Liver (tissue), 9 donors: ENCODE measurements around the gene ANKFY1. TPM values are rescaled to one million over a fixed set of nuclear protein-coding genes. Genes with fewer than 3 reads are reported as not detected.

ENCODE experiments used
- DNase-seq: peaks from one replicate; pipeline ENCODE4 v3.0.0-alpha.2; 2017; ENCODE audit warnings: low spot score
- H3K27ac ChIP-seq, 2 donors: one replicate each; pipeline ENCODE4 v1.7.0; 2013; ENCODE audit warnings: inconsistent platforms in 2 of 2, low read length in 2 of 2, control low read depth in 1 of 2, low read depth in 1 of 2, mild to moderate bottlenecking in 1 of 2
- H3K27me3 ChIP-seq, 4 donors: one replicate each; pipeline versions ENCODE4 v1.6.1 to v1.7.0; 2013; ENCODE audit warnings: low read length in 3 of 4, inconsistent platforms in 1 of 4, mild to moderate bottlenecking in 1 of 4, moderate library complexity in 1 of 4; ENCODE audit not compliant: control insufficient read depth in 4 of 4, insufficient read depth in 4 of 4
- H3K36me3 ChIP-seq, 4 donors: one replicate each; pipeline versions ENCODE4 v1.6.1 to v1.7.0; 2013; ENCODE audit warnings: low read length in 3 of 4, mild to moderate bottlenecking in 3 of 4, low read depth in 1 of 4, moderate library complexity in 1 of 4; ENCODE audit not compliant: control insufficient read depth in 4 of 4, insufficient read depth in 3 of 4
- H3K4me1 ChIP-seq, 4 donors: one replicate each; pipeline versions ENCODE4 v1.6.1 to v1.7.0; 2013; ENCODE audit warnings: low read length in 3 of 4, mild to moderate bottlenecking in 3 of 4, moderate library complexity in 1 of 4; ENCODE audit not compliant: control insufficient read depth in 4 of 4, insufficient read depth in 4 of 4
- H3K4me3 ChIP-seq, 3 donors: one replicate each; pipeline versions ENCODE4 v1.6.1 to v1.7.0; 2013; ENCODE audit warnings: low read length in 3 of 3, control low read depth in 1 of 3, low read depth in 1 of 3, mild to moderate bottlenecking in 1 of 3
- H3K9ac ChIP-seq, 2 donors: one replicate each; pipeline ENCODE4 v1.7.0; 2013; ENCODE audit warnings: low read length in 2 of 2, mild to moderate bottlenecking in 2 of 2, moderate library complexity in 2 of 2, control low read depth in 1 of 2, low read depth in 1 of 2
- H3K9me3 ChIP-seq, 4 donors: one replicate each; pipeline versions ENCODE4 v1.6.1 to v1.7.0; 2013; ENCODE audit warnings: low read length in 3 of 4; ENCODE audit not compliant: control insufficient read depth in 4 of 4
- EGR1 ChIP-seq, 2 donors: IDR thresholded peaks; 2 replicates each; pipeline ENCODE4 v1.6.1; 2016 to 2018; ENCODE audit warnings: antibody characterized with exemption in 2 of 2, low read depth in 2 of 2
- FOXA1 ChIP-seq: IDR thresholded peaks from 2 replicates; pipeline ENCODE4 v1.6.1; 2016; ENCODE audit warnings: antibody characterized with exemption
- FOXA2 ChIP-seq: IDR thresholded peaks from 2 replicates; pipeline ENCODE4 v1.6.1; 2016; ENCODE audit warnings: antibody characterized with exemption
- GABPA ChIP-seq, 2 donors: IDR thresholded peaks in 1 of 2; conservative IDR thresholded peaks in 1 of 2; 2 replicates each; pipeline ENCODE4 v1.6.1; 2016; ENCODE audit warnings: antibody characterized with exemption in 2 of 2, mild to moderate bottlenecking in 1 of 2, moderate library complexity in 1 of 2
- HNF4A ChIP-seq, 2 donors: conservative IDR thresholded peaks; 2 replicates each; pipeline ENCODE4 v1.6.1; 2016; ENCODE audit warnings: antibody characterized with exemption in 2 of 2, mild to moderate bottlenecking in 2 of 2
- JUND ChIP-seq, 2 donors: IDR thresholded peaks; 2 replicates each; pipeline ENCODE4 v1.6.1; 2016; ENCODE audit warnings: antibody characterized with exemption in 2 of 2
- NR2F2 ChIP-seq: IDR thresholded peaks from 2 replicates; pipeline ENCODE4 v1.6.1; 2016; ENCODE audit warnings: antibody characterized with exemption
- RAD21 ChIP-seq, 2 donors: IDR thresholded peaks; 2 replicates each; pipeline ENCODE4 v1.6.1; 2016; ENCODE audit warnings: antibody characterized with exemption in 2 of 2, mild to moderate bottlenecking in 2 of 2
- RXRA ChIP-seq, 2 donors: IDR thresholded peaks; 2 replicates each; pipeline ENCODE4 v1.6.1; 2017 to 2018; ENCODE audit warnings: antibody characterized with exemption in 2 of 2, mild to moderate bottlenecking in 1 of 2
- SP1 ChIP-seq: IDR thresholded peaks from 2 replicates; pipeline ENCODE4 v1.6.1; 2018; ENCODE audit warnings: antibody characterized with exemption, mild to moderate bottlenecking
- TAF1 ChIP-seq: conservative IDR thresholded peaks from 2 replicates; pipeline ENCODE4 v1.6.1; 2016; ENCODE audit warnings: antibody characterized with exemption, mild to moderate bottlenecking
- YY1 ChIP-seq: IDR thresholded peaks from 2 replicates; pipeline ENCODE4 v1.6.1; 2016; ENCODE audit warnings: antibody characterized with exemption, mild to moderate bottlenecking
- WGBS: extraction: QIAGEN DNeasy Blood & Tissue Kit; methylation state at CpG from one replicate; pipeline ENCODE4 v1.1.7; 2013; 5-methylcytosine and 5-hydroxymethylcytosine counted together
- polyA plus RNA-seq, 2 donors: library from polyadenylated mRNA; stranded (reverse) in 1 of 2; unstranded in 1 of 2; fragments of 200-250 nt in 1 of 2; fragments of >200 nt in 1 of 2; fragmentation: Nextera tagmentation in 1 of 2; extraction: Ambion mirVana in 1 of 2; gene quantifications; one replicate each; pipeline versions ENCODE4 v1.2.1 to v1.2.3, GENCODE V29; 2013 to 2015
- total RNA-seq, 2 donors: library from RNA; depleted of rRNA; stranded (reverse); fragments of >200 nt; gene quantifications; one replicate each; pipeline ENCODE4 v1.2.3, GENCODE V29; 2014
- TF ChIP-seq, protein P1 (sequence below): IDR thresholded peaks from 2 replicates; pipeline ENCODE4 v1.6.1; 2016; ENCODE audit warnings: antibody characterized with exemption
- TF ChIP-seq, protein P2 (sequence below): IDR thresholded peaks from 2 replicates; pipeline ENCODE4 v1.6.1; 2016; ENCODE audit warnings: antibody characterized with exemption
- TF ChIP-seq, protein P3 (sequence below): fragments of 150-350 bp; IDR thresholded peaks from 2 replicates; pipeline ENCODE4 v1.5.1; 2017; ENCODE audit warnings: improper control_type of control experiment, low read depth, low read length; ENCODE audit not compliant: missing input control
- TF ChIP-seq, protein P4 (sequence below): IDR thresholded peaks from 2 replicates; pipeline ENCODE4 v1.6.1; 2016; ENCODE audit warnings: antibody characterized with exemption, mild to moderate bottlenecking
- TF ChIP-seq, protein P5 (sequence below): IDR thresholded peaks from 2 replicates; pipeline ENCODE4 v1.6.1; 2016; ENCODE audit warnings: antibody characterized with exemption
- donor health status: healthy.
- donor health status: healthy.
- donor health status: healthy.
- donor health status: healthy.
- donor health status: healthy.

The ANKFY1 gene
- total and polyA plus RNA-seq, 4 donors, result 6.8 to 38.6 (median 21.9) TPM

DNA sequence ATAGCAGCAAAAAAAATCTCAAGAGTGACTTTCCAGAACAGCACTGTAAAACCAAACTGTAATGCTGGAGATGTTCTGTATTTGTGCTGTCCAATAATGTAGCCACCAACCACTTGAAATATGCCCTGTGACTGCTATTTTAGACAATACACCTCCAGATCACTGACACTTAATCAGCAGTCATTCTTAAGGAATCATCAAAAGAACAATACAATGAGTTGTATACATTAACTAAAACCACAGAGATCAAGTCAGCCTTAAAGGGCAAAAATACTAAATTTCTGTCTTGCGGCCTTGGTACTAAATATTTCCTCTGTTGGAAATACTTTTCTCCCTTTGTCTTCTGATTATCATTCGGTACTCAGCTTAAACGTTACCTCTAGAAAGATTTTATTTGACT lies 33.6 kb upstream of the ANKFY1 start:
- H3K4me1 ChIP-seq, result peaks cover 0 to 1% (median 0%) of the 10 kb centered on the region in 4 donors
- H3K9ac ChIP-seq, result no peak overlapping the region
- TF ChIP-seq, protein P1, sequence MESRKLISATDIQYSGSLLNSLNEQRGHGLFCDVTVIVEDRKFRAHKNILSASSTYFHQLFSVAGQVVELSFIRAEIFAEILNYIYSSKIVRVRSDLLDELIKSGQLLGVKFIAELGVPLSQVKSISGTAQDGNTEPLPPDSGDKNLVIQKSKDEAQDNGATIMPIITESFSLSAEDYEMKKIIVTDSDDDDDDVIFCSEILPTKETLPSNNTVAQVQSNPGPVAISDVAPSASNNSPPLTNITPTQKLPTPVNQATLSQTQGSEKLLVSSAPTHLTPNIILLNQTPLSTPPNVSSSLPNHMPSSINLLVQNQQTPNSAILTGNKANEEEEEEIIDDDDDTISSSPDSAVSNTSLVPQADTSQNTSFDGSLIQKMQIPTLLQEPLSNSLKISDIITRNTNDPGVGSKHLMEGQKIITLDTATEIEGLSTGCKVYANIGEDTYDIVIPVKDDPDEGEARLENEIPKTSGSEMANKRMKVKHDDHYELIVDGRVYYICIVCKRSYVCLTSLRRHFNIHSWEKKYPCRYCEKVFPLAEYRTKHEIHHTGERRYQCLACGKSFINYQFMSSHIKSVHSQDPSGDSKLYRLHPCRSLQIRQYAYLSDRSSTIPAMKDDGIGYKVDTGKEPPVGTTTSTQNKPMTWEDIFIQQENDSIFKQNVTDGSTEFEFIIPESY, result no peak
- TF ChIP-seq, protein P2, sequence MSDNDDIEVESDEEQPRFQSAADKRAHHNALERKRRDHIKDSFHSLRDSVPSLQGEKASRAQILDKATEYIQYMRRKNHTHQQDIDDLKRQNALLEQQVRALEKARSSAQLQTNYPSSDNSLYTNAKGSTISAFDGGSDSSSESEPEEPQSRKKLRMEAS, result no peak
- TF ChIP-seq, protein P3, sequence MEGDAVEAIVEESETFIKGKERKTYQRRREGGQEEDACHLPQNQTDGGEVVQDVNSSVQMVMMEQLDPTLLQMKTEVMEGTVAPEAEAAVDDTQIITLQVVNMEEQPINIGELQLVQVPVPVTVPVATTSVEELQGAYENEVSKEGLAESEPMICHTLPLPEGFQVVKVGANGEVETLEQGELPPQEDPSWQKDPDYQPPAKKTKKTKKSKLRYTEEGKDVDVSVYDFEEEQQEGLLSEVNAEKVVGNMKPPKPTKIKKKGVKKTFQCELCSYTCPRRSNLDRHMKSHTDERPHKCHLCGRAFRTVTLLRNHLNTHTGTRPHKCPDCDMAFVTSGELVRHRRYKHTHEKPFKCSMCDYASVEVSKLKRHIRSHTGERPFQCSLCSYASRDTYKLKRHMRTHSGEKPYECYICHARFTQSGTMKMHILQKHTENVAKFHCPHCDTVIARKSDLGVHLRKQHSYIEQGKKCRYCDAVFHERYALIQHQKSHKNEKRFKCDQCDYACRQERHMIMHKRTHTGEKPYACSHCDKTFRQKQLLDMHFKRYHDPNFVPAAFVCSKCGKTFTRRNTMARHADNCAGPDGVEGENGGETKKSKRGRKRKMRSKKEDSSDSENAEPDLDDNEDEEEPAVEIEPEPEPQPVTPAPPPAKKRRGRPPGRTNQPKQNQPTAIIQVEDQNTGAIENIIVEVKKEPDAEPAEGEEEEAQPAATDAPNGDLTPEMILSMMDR, result no peak
- TF ChIP-seq HNF4A (conservative IDR thresholded peaks at IDR 0.05), result no peak
- no peak for TF ChIP-seq TAF1
- no peak for TF ChIP-seq EGR1 (IDR thresholded peaks at IDR 0.05; ENCODE audit: low read depth in 2 of 2)
- TF ChIP-seq, protein P4, sequence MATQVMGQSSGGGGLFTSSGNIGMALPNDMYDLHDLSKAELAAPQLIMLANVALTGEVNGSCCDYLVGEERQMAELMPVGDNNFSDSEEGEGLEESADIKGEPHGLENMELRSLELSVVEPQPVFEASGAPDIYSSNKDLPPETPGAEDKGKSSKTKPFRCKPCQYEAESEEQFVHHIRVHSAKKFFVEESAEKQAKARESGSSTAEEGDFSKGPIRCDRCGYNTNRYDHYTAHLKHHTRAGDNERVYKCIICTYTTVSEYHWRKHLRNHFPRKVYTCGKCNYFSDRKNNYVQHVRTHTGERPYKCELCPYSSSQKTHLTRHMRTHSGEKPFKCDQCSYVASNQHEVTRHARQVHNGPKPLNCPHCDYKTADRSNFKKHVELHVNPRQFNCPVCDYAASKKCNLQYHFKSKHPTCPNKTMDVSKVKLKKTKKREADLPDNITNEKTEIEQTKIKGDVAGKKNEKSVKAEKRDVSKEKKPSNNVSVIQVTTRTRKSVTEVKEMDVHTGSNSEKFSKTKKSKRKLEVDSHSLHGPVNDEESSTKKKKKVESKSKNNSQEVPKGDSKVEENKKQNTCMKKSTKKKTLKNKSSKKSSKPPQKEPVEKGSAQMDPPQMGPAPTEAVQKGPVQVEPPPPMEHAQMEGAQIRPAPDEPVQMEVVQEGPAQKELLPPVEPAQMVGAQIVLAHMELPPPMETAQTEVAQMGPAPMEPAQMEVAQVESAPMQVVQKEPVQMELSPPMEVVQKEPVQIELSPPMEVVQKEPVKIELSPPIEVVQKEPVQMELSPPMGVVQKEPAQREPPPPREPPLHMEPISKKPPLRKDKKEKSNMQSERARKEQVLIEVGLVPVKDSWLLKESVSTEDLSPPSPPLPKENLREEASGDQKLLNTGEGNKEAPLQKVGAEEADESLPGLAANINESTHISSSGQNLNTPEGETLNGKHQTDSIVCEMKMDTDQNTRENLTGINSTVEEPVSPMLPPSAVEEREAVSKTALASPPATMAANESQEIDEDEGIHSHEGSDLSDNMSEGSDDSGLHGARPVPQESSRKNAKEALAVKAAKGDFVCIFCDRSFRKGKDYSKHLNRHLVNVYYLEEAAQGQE, result no peak
- no peak for TF ChIP-seq YY1
- no peak for TF ChIP-seq SP1
- TF ChIP-seq NR2F2, result no peak
- TF ChIP-seq FOXA2, result no peak
- TF ChIP-seq FOXA1, result no peak
- TF ChIP-seq RXRA (IDR thresholded peaks at IDR 0.05), result no peak
- TF ChIP-seq GABPA (IDR thresholded peaks at IDR 0.05 in 1 of 2, conservative IDR thresholded peaks at IDR 0.05 in 1 of 2), result no peak
- TF ChIP-seq, protein P5, sequence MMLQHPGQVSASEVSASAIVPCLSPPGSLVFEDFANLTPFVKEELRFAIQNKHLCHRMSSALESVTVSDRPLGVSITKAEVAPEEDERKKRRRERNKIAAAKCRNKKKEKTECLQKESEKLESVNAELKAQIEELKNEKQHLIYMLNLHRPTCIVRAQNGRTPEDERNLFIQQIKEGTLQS, result no peak
- no peak for TF ChIP-seq RAD21 (IDR thresholded peaks at IDR 0.05)
- TF ChIP-seq JUND (IDR thresholded peaks at IDR 0.05), result no peak
- no peak for DNase-seq
- peaks cover 0 to 7% (median 1%) of the 10 kb centered on the region in 4 donors for H3K36me3 ChIP-seq
- WGBS, result 89% methylated on average over 3 of the region's 3 CpGs
- H3K27ac ChIP-seq, result no peak overlapping the region
- H3K9me3 ChIP-seq, result no peaks in the 10 kb centered on the region
- no peak overlapping the region for H3K4me3 ChIP-seq
- H3K27me3 ChIP-seq, result no peaks in the 10 kb centered on the region

DNA sequence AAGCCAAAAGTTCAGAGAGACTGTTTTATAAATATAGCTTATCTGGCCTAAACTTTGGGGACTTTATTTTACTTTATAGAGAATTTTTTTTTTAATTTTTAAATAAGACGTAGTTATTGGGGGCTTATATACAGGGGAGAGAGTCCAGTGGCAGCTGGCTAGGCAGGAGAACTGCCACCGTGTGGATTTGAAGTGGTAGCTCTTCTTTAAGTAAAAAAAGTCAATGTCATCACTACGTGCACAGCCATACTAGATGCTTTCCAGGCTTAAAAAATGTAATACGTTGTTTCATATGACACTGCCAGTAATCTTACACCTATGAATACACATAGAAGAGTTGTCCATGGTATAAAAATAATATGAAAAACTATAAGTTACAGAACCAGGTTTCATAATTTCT lies 31.9 kb upstream of the ANKFY1 start:
- Histone ChIP-seq H3K36me3 (no peaks in the 10 kb centered on the region), H3K27ac (no peak overlapping the region), H3K9ac (no peak overlapping the region), H3K4me3 (no peak overlapping the region), H3K4me1 (no peaks in the 10 kb centered on the region), H3K27me3 (no peaks in the 10 kb centered on the region), H3K9me3 (no peaks in the 10 kb centered on the region)
- no peak for DNase-seq
- 72% methylated on average over 4 of the region's 4 CpGs for WGBS
- no peak for TF ChIP-seq FOXA1
- TF ChIP-seq, protein P5, result no peak
- TF ChIP-seq HNF4A (conservative IDR thresholded peaks at IDR 0.05), result no peak
- TF ChIP-seq, protein P4, result no peak
- no peak for TF ChIP-seq YY1
- TF ChIP-seq JUND (IDR thresholded peaks at IDR 0.05), result no peak
- TF ChIP-seq, protein P3, result no peak
- no peak for TF ChIP-seq TAF1
